HCT116 (cell line): Measurements from ENCODE around the gene PPP1R14B.

Experiments used
- EZH2 ChIP-seq: fragments of 200-600 bp; sonication (generic); IDR thresholded peaks from 2 replicates; pipeline ENCODE4 v1.6.1; 2017; ENCODE audit warnings: antibody characterized with exemption, mixed run types
- POLR2AphosphoS5 ChIP-seq: IDR thresholded peaks from 2 replicates; pipeline ENCODE4 v1.6.1; 2011; ENCODE audit warnings: mild to moderate bottlenecking, low read depth, low read length, moderate library complexity
- TF ChIP-seq, protein P1 (sequence below): IDR thresholded peaks from 2 replicates; pipeline ENCODE4 v1.6.1; 2012

GRCh38 chr11:64227405-64227956 is 19.3 kb downstream of the PPP1R14B start:
- TF ChIP-seq, protein P1, sequence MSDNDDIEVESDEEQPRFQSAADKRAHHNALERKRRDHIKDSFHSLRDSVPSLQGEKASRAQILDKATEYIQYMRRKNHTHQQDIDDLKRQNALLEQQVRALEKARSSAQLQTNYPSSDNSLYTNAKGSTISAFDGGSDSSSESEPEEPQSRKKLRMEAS: no peak
- TF ChIP-seq EZH2 (no peak), POLR2AphosphoS5 (no peak)
